A673 (cell line): ENCODE measurements around the gene ATRN. TPM values are rescaled to one million over a fixed set of nuclear protein-coding genes. Genes with fewer than 3 reads are reported as not detected.
"Not testable (repeated sequence)": the region's sequence is repeated elsewhere in the genome, so short reads cannot be mapped to it uniquely, and the experiment has no call there.

Source experiments
- BruUV-seq: library from RNA; stranded (reverse); fragments of 400-500 nt; replicated peaks from 2 replicates; lab custom pipeline; 2021; lab: Mats Ljungman, UMichigan
- CTCF ChIA-PET: fragments of 300-600 bp; sonication (Branson Sonifier 250); formaldehyde crosslinking; loops from one replicate; lab custom pipeline; 2022; ENCODE audit warnings: antibody characterized with exemption; lab: Charles Lee
- POLR2A ChIA-PET: fragments of 300-600 bp; sonication (Branson Sonifier 250); formaldehyde crosslinking; loops from one replicate; lab custom pipeline; 2022; ENCODE audit warnings: antibody characterized with exemption; ENCODE audit not compliant: low non-redundant PET; lab: Charles Lee
- DNase-seq: peaks from one replicate; pipeline ENCODE4 v3.0.0-alpha.2; 2015; ENCODE audit warnings: low spot score
- H3K27ac ChIP-seq: fragments of 200-600 bp; sonication (generic); 2 replicates; pipeline ENCODE4 v1.5.1; 2016; ENCODE audit warnings: mixed run types, low read depth, mild to moderate bottlenecking, mixed read lengths, antibody characterized with exemption, low read length; ENCODE audit not compliant: poor library complexity, severe bottlenecking
- H3K27me3 ChIP-seq: fragments of 200-600 bp; sonication (generic); replicated peaks from 2 replicates; pipeline ENCODE4 v1.6.1; 2017; ENCODE audit warnings: mixed run types, low read depth, mild to moderate bottlenecking, mixed read lengths, antibody characterized with exemption, low read length; ENCODE audit not compliant: insufficient read depth, poor library complexity
- H3K36me3 ChIP-seq: fragments of 200-600 bp; sonication (generic); 2 replicates; pipeline ENCODE4 v1.6.1; 2016; ENCODE audit warnings: mixed run types, mild to moderate bottlenecking, mixed read lengths, antibody characterized with exemption, low read length; ENCODE audit not compliant: insufficient read depth, poor library complexity, severe bottlenecking
- H3K4me1 ChIP-seq: fragments of 200-600 bp; sonication (generic); 2 replicates; pipeline ENCODE4 v1.6.1; 2017; ENCODE audit warnings: mixed run types, mild to moderate bottlenecking, mixed read lengths, antibody characterized with exemption, low read length; ENCODE audit not compliant: insufficient read depth, poor library complexity, severe bottlenecking
- H3K4me3 ChIP-seq: fragments of 200-600 bp; sonication (generic); 2 replicates; pipeline ENCODE4 v1.5.1; 2016; ENCODE audit warnings: low read depth, mixed run types, mild to moderate bottlenecking, mixed read lengths, low read length; ENCODE audit not compliant: poor library complexity, severe bottlenecking
- H3K9me3 ChIP-seq: fragments of 200-600 bp; sonication (generic); 2 replicates; pipeline ENCODE4 v1.6.1; 2016; ENCODE audit warnings: mixed run types, low read depth, mild to moderate bottlenecking, mixed read lengths, antibody characterized with exemption, low read length; ENCODE audit not compliant: poor library complexity, severe bottlenecking
- EZH2 ChIP-seq: fragments of 200-600 bp; sonication (generic); IDR thresholded peaks from 2 replicates; pipeline ENCODE4 v1.6.1; 2017; ENCODE audit warnings: borderline replicate concordance, low read depth, mild to moderate bottlenecking, mixed read lengths, antibody characterized with exemption, low read length; ENCODE audit not compliant: poor library complexity, severe bottlenecking
- intact Hi-C: fragments of 100-400 bp; cut with micrococcal nuclease; formaldehyde crosslinking; loops from one replicate; pipeline ENCODE4 v1.10.0; 2022; ENCODE audit not compliant: unreplicated experiment
- total RNA-seq: library from RNA; stranded (reverse); gene quantifications from 2 replicates; pipeline ENCODE4 v1.2.3, GENCODE V29; 2021
- TF ChIP-seq, protein P1 (sequence below): fragments of 300-800, 200-600 bp; sonication (generic); conservative IDR thresholded peaks from 2 replicates; pipeline ENCODE4 v1.5.1; 2017; ENCODE audit warnings: low read depth, mild to moderate bottlenecking, antibody characterized with exemption, low read length, moderate library complexity, mixed read lengths

Gene ATRN
- total RNA-seq, 1 experiment from 2014 or later = 27.1 TPM

DNA sequence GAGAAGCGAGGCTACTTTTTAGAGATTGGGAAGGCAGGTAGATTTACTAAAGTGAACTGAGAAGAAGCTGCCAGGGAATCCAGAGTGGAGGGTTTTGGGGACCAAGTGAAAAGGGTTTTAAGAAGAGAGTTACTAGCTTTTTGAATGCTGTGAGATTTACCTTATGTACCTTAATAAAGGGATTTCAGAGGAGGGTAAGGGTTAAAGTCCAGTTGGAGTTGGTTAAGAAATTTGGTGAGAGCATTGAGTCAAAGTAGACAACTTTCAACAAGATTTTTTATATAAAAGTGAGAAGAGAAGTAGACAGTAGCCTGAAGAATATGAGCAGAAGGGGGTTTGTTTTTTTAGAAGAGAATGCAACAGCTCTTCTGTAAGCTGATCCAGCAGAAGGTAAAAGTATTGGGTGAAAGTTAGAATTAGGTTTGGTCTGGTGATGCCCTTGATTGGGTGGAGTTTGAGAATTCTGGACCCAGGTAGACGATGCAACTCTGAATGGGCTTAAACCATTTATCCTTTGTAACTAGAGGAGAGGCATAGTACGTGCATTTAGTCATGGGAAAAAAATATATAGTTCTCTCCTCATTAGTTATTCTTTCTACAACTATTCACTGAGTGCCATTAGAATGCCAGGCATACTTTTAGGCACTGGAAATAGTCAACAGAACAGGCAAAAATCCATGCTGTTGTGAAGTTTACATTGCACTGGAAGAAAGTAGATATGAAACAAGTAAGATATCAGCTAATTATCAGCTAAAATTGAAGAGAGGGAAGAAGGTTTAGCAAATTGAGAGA is 44.8 kb downstream of the ATRN start:
- intact Hi-C loops = no loop called here
- no peak overlapping the region for H3K27ac ChIP-seq
- BruUV-seq = no TSS peak
- H3K4me1 ChIP-seq = no peaks in the 10 kb centered on the region
- CTCF ChIA-PET = no interaction called here
- TF ChIP-seq, protein P1, sequence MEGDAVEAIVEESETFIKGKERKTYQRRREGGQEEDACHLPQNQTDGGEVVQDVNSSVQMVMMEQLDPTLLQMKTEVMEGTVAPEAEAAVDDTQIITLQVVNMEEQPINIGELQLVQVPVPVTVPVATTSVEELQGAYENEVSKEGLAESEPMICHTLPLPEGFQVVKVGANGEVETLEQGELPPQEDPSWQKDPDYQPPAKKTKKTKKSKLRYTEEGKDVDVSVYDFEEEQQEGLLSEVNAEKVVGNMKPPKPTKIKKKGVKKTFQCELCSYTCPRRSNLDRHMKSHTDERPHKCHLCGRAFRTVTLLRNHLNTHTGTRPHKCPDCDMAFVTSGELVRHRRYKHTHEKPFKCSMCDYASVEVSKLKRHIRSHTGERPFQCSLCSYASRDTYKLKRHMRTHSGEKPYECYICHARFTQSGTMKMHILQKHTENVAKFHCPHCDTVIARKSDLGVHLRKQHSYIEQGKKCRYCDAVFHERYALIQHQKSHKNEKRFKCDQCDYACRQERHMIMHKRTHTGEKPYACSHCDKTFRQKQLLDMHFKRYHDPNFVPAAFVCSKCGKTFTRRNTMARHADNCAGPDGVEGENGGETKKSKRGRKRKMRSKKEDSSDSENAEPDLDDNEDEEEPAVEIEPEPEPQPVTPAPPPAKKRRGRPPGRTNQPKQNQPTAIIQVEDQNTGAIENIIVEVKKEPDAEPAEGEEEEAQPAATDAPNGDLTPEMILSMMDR = no peak
- TF ChIP-seq EZH2 = no peak
- no peaks in the 10 kb centered on the region for H3K27me3 ChIP-seq
- DNase-seq = no peak
- H3K4me3 ChIP-seq = no peak overlapping the region
- H3K36me3 ChIP-seq = no peaks in the 10 kb centered on the region
- POLR2A ChIA-PET = no interaction called here
- H3K9me3 ChIP-seq = no peaks in the 10 kb centered on the region

DNA sequence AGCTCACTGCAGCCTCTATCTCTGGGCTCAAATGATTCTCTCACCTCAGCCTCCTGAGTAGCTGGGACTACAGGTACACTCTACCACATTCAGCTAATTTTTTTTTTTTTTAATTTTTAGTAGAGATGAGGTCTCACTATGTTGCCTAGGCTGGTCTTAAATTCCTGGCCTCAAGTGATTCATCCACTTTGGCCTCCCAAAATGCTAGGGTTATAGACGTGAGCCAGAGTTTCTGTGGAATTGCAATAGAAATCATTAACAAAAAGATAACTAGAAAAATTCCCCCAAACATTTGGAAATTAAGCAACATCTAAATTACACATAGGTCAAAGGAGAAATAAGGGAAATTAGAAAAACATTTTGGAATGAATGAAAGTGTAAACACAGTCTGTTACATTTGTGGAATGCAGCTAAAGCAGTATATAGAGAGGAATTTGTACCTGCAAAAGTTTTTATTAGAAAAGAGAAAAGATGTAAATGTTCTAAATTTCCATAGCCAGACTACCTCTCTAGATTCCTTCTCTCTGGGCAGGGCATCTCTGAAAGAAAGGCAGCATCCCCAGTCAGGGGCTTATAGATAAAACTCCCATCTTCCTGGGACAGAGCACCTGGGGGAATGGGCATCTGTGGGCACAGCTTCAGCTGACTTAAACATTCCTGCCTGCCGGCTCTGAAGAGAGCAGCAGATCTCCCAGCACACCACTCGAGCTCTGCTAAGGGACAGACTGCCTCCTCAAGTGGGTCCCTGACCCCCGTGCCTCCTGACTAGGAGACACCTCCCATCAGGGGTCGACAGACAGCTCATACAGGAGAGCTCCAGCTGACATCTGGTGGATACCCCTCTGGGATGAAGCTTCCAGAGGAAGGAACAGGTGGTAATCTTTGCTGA is 51.3 kb downstream of the ATRN start:
- ChIA-PET POLR2A (no interaction called here), CTCF (no interaction called here)
- intact Hi-C loops = no loop called here
- Histone ChIP-seq H3K4me1 (no peaks in the 10 kb centered on the region), H3K27ac (no peak overlapping the region), H3K9me3 (no peaks in the 10 kb centered on the region), H3K27me3 (no peaks in the 10 kb centered on the region), H3K36me3 (no peaks in the 10 kb centered on the region), H3K4me3 (no peak overlapping the region)
- no peak for DNase-seq
- no peak for TF ChIP-seq EZH2
- TF ChIP-seq, protein P1 = no peak
- BruUV-seq = no TSS peak

DNA sequence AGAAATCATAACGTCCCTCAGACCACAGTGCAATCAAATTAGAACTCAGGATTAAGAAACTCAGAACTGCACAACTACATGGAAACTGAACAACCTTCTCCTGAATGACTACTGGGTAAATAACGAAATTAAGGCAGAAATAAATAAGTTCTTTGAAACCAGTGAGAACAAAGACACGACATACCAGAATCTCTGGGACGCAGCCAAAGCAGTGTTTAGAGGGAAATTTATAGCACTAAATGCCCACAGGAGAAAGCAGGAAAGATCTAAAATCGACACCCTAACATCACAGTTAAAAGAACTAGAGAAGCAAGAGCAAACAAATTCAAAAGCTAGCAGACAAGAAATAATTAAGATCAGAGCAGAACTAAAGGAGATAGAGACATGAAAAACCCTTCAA is 53.9 kb downstream of the ATRN start:
- DNase-seq, POLR2A ChIA-PET, H3K27me3 ChIP-seq, H3K27ac ChIP-seq, H3K9me3 ChIP-seq, H3K4me3 ChIP-seq, intact Hi-C loops, BruUV-seq, CTCF ChIA-PET, H3K4me1 ChIP-seq, H3K36me3 ChIP-seq: not testable (repeated sequence)
